GM19043 (cell line): ENCODE data around the gene EOLA1.
"Not testable (repeated sequence)": the region's sequence is repeated elsewhere in the genome, so short reads cannot be mapped to it uniquely, and the experiment has no call there.

Experiments
- ATAC-seq: cut with Tn5 transposase; IDR thresholded peaks from one replicate; pipeline ENCODE4 v1.9.1; 2021; ENCODE audit warnings: low read depth; ENCODE audit not compliant: unreplicated experiment

EOLA1 gene

DNA sequence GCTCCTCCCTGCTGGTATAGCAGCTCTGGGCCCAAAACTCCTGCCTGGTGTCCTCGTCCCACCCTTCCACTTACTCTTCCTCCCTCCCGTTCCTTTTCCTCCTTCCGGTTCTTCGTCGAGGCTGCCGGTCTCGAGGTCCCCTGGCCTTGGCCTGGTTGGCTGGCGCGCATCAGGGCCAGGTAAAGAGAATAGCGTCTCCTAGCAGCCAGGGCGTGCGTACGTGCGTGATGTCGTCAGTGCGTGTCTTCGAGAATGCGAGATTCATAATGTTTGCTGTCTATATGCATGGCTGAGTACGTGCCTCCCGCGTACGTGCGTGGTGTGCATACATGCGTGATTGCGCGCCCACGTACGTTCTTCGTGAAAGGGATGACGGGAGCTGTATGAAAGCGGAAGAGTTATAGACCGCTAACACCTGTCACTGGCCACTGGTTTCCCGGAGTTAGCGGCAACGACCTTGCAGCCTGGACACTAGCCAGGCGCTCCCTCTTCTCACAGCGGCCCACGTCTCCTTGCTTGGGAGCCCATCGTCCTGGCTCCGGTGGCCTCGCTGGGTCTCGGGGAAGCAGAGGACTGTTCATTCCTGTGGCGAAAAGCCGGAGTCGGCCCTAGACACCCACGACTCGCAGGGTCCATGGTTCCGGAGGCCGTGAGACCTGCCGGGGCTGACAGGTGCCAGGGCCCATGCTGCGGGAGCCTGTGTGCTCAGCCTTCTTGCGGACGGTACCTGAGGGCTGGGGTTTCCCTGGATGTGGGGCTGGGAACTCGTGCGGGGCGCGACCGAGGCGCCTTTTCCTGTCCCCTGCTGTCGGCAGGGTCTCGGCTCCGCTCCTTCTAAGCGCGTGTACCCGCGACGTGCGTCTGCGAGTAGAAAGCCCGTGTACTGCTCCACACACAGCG, at the start of gene EOLA1:
EOLA1 (plus strand) TSS at position 392 of the 900 bp plus-strand sequence. CDS start 4,619 bp downstream, outside the sequence.
- peak; percentile 71 for ATAC-seq

DNA sequence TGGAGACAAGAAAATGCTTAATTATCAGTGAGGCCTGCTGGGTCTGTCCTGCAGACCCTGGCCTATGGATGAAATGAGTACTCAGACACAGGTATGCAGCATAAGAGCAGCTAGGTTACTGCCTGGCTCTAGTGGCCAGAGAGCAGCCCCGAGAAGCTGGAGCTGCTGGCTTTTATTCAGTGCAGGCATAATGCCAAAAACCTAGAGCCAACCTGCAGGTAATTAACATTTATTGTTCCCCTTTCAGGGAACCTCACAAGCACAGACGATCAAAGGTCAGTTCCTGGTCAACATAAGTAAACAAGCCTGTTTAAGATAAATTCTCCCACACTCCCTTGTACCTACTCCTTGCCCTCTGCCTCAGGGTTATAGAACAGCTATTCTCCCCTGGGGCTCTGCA, 49.0 kb upstream of the EOLA1 start:
- no peak for ATAC-seq

DNA sequence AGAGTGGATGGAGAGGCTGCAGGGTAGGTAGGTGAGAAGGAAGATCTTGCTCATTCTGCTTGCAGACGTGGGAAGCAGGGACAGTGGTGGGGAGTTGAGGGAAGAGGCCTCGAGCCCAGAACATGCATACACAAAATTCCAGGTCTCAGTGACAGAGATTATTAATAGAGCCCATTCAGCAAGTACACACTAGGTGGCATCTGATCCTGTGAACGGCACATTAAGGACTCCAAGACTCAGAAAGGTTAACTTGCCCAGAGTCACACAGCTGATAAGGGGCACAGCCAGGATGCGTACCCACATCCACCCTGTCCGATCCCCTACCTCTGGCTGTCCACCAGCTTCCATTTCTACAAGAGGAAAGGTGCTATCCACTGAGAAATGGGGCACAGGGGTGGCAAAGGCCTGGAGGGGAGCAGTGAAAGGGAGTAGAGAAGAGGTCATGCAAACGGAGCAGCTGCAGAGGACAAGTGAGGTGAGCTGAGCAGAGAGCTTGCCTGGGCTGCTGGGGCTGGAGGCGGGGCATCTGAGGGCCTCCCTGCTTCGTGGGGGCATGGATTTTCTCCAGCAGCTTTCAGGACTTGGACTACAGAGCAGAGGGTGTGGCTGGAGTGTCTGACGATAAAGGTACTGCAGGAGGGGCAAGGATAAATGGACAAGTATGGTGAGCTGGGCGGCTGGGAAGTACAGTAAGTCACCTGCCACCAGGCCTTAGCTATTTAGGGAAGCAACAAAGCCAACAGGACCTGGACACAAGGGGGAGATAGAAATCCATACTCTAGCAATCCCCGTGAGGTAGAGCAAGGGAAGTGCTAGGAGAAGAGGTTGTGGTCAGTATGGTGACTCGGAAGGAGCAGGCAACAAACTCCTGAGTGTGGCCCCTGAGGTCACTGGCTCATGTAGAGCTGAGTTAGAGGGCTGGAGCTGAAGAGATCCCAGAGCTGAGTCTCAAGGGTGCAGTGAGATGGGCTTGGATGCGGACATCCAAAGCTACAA, 46.9 kb upstream of the EOLA1 start:
- no peak for ATAC-seq

GRCh38 chrX:149494844-149495565, 45.8 kb upstream of the EOLA1 start:
- ATAC-seq = no peak

DNA sequence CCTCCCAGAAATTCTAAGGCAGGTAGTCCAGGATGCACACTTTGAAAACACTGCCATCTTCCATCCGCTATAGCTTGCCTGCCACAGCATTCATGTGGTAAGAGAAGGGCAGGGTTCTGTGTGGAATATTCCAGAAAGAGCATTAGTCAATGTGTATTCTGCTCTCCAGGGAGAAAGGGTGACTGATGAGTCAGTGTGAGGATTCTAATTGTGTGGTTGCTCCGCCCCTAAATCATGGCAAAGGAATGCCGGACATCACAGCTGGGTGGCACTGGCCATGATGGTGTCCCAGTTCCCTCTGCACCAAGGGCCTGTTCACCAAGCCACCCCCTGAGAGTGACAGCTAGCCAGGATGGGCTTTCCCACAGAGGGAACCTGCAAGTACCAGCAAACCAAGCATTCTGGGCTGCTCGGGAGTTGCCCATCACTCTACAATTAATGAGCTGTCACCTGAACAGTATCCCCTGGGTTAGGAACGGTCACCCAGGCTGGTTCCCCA, 45.2 kb upstream of the EOLA1 start:
- ATAC-seq = no peak

DNA sequence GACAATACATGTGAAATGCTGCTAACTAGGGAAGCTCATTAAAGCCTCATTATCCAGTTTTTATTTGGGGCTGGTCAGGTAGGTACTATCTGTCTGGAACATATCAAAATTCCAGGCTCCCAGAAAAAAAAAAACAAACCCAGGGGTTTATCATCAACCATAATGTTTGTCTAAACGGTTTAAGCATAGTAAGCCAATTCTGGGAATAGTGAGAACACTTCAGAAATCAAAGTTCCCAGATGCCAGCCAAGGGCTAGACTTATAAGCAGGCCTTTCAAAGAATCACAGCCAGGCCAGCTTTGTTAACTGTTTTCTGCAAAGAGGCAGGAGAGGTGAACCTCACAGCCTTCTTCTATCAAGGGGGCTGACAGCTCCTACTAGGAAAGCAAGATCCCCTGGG, 43.8 kb upstream of the EOLA1 start:
- ATAC-seq = no peak

- no peak for ATAC-seq
Observed at GRCh38 chrX:149497626-149498025, 43.2 kb upstream of the EOLA1 start.

GRCh38 chrX:149498767-149499166, 42.0 kb upstream of the EOLA1 start:
- no peak for ATAC-seq

GRCh38 chrX:149499766-149500165, 41.0 kb upstream of the EOLA1 start:
- no peak for ATAC-seq

DNA sequence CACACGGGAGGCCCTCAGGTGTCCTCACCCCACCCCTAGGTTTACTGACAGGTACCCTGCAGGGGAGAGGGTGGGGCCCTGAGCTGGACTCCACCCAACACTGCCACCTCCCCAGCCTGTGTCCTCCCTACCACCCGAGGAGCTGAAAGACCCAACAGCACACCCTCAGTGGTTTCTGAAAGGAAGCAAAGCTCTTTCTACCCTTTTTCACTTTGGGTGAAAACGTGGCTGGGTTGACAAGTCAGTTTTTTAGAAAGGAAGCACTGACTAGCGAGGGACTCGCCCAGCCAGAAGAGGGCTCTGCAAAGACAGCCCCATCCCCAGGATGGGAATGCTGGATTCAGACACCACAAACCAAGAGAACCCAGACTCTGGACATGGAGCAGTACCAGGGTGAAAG, 37.9 kb upstream of the EOLA1 start:
- ATAC-seq = not testable (repeated sequence)

- peak; percentile 64 for ATAC-seq
Observed at GRCh38 chrX:149503446-149503845, 37.4 kb upstream of the EOLA1 start.

DNA sequence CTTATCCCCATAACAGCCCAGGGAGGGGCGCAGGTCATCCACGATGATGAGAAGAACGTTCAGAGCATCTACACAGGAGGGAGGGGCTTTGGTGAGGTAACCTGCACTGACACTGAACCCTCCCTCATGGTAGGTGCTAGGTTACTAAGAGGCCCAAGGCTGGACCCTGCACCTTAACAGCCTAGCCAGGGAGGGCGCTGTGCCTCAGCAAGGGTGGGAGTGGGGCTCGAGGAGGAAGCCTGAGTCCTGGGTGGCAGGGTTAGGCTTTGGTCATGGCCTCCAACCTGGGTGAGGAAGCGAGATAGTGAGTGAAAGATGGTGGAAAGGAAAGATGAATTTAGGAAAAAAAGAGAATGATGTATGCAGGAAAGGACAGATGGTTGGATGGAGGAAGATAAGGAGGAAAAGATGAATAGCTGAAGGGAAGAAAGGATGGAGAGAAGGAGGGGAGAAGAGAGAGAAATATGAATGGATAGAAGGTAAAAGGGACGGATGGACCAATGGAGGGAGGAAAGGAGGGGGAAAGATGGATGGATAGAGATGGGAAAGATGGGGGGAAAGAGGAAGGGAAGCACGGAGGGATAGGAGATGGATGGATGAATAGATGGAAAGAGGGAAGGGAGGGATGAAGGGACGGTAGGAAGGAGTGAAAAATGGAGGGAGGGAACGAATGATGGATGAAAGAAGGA, 36.4 kb upstream of the EOLA1 start:
- ATAC-seq = peak; percentile 44

DNA sequence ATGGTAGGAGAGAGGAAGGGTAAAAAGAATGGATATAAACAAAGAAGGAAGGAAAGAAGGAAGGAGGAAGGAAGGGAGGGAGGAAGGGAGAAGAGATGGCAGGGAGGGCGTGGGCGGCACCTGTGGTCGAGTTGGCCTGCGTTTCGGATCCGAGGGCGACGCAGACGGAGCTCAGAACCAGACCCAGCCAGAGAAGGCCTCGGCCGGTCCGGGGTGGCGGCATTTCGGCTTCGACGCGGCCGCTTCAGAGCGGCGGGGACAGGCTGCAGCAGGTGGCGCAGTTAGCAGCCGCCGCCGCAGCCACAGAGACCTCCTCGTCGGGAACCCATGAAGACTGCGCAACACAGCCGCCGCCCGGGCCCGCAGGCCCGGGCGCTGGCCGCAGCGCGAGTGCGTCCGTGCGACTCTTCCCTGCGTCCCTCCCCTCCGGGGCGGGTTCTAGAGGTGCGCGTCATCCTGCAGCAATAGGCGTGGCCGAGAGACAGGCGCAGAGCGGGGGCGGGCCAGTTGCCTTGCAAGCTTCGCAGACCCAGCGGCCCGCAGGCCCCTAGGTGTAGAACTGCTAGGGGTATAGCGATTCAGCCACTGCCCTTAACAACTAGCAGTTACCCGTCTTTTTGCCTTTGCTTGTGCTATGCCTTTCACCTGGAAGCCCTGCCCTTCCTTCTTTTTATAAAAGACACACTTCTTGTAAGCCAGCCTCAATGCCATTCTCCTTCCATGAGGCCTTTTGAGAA, 35.7 kb upstream of the EOLA1 start, which contains the start of gene IDS:
IDS (minus strand) TSS at position 392 of the 737 bp plus-strand sequence; CDS start at position 223, 169 bp downstream.
- ATAC-seq = peak; percentile 66

GRCh38 chrX:149505671-149506070, 35.1 kb upstream of the EOLA1 start:
- no peak for ATAC-seq

GRCh38 chrX:149506349-149506748, 34.5 kb upstream of the EOLA1 start:
- ATAC-seq = no peak

- no peak for ATAC-seq
Observed at GRCh38 chrX:149508467-149508866, 32.3 kb upstream of the EOLA1 start.

DNA sequence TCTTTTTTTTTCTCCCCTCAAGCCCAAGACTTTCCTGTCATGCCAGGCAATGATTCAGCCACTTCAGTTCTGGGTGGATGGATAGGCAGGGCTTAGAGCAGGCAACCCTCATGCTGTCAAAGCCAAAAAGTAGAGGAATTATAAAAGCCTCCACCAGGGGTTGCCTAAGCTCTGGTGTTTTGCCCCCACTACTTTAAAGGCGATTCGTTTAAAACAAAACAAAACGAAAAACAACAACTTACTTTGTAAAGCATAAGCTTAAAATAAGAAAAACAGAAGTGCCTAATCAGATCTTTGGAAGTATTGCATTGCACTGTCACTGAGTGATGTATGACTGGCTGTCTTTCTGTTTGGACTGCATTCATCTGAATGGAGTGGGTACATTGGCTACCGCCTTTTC, 30.4 kb upstream of the EOLA1 start:
- no peak for ATAC-seq

DNA sequence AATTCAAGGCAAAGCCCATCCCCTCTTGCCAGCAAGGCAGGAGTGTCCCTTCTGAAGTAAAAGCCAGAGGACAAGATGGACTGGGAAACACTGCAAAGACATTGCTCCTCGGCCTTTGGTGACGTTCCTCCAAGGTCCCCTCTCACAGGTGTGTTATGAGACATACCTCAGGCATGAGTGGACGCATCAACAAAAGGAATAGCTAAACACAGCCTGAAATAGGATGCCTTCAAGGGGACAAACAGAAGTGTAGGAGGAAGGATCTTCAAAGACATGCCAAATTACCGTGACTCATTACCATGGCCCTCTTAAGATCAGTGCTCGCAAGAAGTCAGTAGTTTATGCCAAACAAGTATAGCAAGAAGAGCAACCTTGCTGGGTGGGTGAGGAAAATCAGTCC, 29.7 kb upstream of the EOLA1 start:
- ATAC-seq = no peak
